GM20431 (cell line): ENCODE results near the gene PSMD12.
"Not testable (repeated sequence)": the region's sequence is repeated elsewhere in the genome, so short reads cannot be mapped to it uniquely, and the experiment has no call there.

ENCODE experiments used
- in situ Hi-C: fragments of 300-500 bp; cut with MseI, MboI; formaldehyde crosslinking; loops from one replicate; pipeline ENCODE4 v1.15.0; 2020; ENCODE audit warnings: low sequenced_read_pairs; ENCODE audit not compliant: unreplicated experiment

Gene PSMD12

GRCh38 chr17:67362173-67362572 lies 4.2 kb downstream of the PSMD12 start:
- in situ Hi-C loops: no loop called here

GRCh38 chr17:67360880-67361279 lies 5.5 kb downstream of the PSMD12 start:
- in situ Hi-C loops: no loop called here

GRCh38 chr17:67359960-67360791 lies 6.2 kb downstream of the PSMD12 start:
- in situ Hi-C loops: no loop called here

GRCh38 chr17:67358612-67359011 lies 7.8 kb downstream of the PSMD12 start:
- in situ Hi-C loops: no loop called here

- in situ Hi-C loops: no loop called here
These were observed 12.3 kb downstream of the PSMD12 start for GRCh38 chr17:67353929-67354574.

GRCh38 chr17:67353161-67353560 lies 13.2 kb downstream of the PSMD12 start:
- in situ Hi-C loops: no loop called here

GRCh38 chr17:67349420-67349819 lies 17.0 kb downstream of the PSMD12 start:
- in situ Hi-C loops: no loop called here

- in situ Hi-C loops: no loop called here
These were observed 18.6 kb downstream of the PSMD12 start for GRCh38 chr17:67347826-67348225.

GRCh38 chr17:67343237-67343636 lies 23.1 kb downstream of the PSMD12 start:
- in situ Hi-C loops: no loop called here

GRCh38 chr17:67338353-67338752 lies 28.0 kb downstream of the PSMD12 start:
- in situ Hi-C loops: not testable (repeated sequence)

GRCh38 chr17:67336859-67337258 lies 29.5 kb downstream of the PSMD12 start:
- in situ Hi-C loops: no loop called here

GRCh38 chr17:67335245-67335835 lies 31.0 kb downstream of the PSMD12 start:
- in situ Hi-C loops: no loop called here

GRCh38 chr17:67332162-67332508 lies 34.2 kb downstream of the PSMD12 start:
- in situ Hi-C loops: not testable (repeated sequence)

GRCh38 chr17:67331381-67332161 lies 34.8 kb downstream of the PSMD12 start:
- in situ Hi-C loops: not testable (repeated sequence)

- in situ Hi-C loops: no loop called here
These were observed 38.4 kb downstream of the PSMD12 start for GRCh38 chr17:67328026-67328425.

GRCh38 chr17:67326959-67327745 lies 39.2 kb downstream of the PSMD12 start:
- in situ Hi-C loops: not testable (repeated sequence)

- in situ Hi-C loops: no loop called here
These were observed 39.9 kb downstream of the PSMD12 start for GRCh38 chr17:67326440-67326839.

- in situ Hi-C loops: no loop called here
These were observed 42.0 kb downstream of the PSMD12 start for GRCh38 chr17:67324330-67324729.

- in situ Hi-C loops: no loop called here
These were observed 42.9 kb downstream of the PSMD12 start for GRCh38 chr17:67323445-67323844.
